ENCODE results near the gene ACSBG1.

Gene ACSBG1

DNA sequence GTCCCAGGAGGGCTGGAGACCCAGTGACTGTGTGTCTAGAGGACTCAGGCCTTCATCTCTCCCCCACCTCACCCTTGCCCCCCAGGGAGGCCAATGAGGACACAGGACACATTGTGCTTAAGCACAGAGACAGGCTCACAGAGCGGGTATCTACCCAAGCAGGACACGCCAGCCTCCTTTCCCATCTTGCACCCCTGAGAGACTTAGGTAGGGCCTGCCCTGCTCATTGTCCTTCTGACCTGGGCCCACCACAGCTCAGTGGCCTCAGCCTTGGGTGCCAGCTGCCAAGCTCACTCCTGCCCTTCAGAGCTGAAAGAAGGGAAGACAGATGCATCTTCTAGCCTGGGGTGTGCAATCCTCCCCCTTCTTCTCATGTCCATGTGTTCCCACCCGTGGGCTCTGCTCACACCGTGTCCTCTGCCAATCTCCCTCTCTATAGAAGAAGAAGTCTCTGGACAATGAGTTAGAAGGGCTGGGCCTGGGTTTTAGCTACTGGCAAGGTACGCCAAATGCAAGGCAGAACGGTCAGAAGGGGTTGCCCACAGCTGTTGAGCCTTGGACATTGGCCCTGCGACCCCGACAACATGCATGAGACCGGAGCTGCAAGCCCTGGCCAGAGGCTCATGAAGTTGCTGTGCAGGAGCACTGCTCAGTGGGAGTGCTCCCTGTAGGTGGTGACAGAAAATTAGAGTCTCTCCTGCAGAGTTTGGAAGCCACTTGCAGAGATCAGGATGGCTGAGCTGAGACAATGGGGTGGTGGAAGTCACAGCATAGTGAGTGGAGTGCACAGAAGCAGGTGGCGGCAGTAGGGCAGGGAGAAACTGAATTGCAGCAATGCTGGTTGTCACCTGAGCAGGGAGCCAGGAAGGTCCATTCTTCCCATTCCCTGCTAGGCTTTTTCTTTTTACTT is 32.8 kb downstream of the ACSBG1 start:
- no peak for DNase-seq

DNA sequence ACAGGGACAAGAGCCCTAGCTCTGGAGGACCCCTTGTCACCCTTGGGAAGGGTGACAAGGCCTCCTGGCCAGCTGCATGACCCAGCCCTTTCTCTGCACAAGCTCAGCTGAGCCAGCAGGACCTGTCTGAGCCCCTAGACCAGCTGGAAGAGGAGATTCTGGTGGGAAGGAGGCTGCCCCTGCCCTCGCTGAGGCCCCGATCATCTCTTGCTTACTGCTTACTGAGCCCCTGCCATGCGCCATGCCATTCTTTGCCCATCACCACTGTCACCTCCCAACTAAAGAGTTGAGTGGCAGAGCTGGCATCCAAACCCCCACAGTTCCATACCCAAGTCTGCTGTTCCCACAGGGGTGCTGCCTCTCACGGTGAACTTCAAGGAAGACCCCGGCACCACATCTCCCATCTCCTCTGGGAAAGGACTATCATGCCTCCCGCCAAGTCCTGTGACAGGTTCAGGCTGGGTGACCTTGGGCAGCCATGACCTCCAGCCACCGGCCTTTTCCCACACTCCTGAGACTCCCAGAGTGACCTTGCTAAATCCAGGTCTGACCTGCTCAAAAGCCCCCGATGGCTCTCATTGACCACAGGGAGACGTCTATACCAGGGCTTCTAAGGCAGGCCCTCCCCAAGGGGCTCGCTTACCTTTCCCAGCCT is 34.0 kb downstream of the ACSBG1 start:
- no peak for DNase-seq

DNA sequence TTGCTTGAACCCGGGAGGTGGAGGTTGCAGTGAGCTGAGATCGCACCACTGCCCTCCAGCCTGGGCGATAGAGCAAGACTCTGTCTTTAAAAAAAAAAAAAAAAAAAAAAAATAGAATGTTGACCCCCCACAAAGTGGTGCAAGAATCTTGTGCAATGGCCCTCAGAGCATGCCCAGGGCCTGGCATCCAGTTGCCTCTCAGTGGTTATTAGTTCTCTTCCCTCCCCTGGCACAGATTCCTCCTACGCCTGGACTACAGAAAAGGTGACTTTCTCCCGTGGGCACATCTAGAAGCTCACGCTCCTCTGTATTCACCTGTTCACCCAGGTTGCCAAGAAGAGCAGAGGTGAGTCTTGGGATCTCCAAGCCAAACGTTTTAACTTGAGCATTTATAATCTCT is 36.7 kb downstream of the ACSBG1 start:
- no peak for DNase-seq

DNA sequence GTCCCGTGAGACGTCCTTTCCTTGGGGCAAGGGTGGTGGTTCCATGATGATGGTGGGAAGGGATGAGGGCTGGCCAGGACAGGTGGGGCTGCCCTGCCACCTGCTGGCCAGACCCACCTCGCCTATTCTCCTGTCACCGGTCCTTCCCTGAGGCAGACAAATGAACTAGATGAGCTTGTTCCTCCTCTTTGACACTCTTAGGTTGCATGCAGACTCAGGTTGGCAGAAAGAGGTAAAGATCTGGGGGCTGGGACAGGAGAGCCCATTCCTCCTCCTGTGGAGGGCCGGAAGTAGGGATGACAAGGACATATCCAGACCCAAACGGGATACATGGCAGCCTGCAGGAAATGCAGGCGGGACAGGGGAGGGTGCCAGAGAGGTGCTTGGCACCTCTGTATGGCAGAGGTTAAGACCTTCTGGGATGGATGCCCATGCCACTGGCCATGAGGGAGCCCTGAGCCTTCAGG is 38.6 kb downstream of the ACSBG1 start:
- DNase-seq, result peak; percentile 51

DNA sequence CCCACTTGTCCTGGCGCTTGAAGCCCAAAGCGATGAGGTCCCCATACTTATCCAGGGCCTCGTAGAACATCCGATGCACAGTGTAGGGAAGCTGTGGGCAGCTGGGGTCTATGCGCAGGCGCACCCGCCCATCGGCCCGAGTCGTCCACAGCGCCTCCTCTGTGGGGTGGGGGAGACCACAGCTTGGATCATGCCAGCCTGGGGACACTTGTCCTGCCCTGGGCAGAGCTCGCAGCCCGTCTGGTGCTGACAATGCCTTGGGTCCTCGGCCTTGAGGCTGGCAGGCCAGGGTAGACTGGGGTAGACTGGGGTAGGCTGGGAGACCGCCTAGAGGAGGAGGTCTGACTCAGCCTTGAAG is 39.8 kb downstream of the ACSBG1 start:
- DNase-seq, result no peak

DNA sequence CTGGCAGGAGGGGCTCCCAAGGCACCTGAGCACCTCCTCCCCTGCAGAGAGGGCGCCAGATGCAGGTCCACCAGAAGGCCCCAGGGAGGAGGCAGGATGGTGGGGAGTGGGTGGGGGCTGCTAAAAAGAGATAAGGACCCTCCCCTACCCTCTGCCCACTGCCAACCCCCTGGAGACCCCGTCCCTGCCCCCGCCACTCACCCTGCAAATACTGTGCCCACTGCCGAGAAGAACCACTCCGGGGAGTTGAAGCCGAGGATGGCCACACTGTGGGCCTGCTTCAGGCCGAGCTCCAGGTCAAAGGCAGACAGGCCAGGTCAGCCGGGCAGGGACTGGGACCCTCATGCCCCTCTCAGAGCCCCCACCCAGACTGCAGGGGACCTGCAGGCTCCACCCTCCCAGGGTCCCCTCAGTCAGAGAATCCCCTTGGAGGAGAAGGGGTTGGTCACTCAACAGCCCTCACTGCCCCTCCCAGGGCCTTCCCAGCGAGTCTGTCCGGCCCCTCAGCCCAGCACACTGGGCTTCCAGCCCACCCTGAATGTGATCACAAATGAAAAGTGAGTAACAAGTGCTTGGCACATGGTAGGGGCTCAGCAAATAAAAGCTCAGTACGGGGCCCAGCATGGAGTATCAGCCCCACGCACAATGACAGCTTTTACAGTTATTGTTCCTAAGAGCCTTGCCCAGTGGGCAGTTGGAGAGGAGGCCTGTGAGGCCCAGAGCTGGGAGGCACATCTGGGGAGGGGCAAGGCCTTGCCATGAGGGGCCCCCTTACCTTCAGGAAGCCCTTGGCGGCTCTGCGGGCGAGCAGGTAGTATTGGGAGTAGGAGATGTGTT is 40.4 kb downstream of the ACSBG1 start:
- no peak for DNase-seq

DNA sequence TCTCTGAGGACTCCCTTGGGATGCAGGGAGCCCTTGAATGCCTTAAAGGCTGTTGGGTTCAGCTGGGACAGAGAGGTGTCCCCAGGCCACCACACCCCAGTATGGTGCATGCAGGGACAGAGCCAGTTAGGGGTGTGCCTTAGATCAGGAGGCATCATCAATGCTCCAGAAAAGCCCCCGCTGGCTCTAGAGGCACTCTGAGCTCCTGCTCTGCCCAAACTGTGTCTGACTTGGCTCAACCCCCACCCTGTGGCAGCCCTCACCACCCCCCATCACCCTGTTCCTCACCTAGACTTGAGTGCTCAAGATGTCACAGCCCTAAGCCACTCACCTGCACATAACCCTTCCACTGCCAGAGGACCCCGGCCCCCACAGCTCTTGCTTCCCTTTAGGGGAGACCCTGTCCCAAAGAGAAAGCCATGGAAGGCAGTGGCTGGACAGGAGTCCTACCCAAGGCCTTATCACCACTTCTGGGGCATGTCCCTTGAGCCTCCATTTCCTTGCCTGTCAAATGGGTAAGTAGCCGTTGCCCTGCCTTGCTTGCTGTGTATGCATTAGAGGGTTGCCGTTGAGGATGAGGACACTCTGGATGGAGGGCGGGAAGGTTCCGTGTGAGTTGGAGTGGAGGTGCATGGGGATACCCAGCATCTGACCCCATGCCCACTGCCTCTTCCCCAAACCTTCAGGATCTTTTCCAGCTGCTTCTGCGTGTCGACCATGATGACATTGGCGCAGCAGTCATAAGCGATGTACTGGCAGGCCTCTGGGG is 41.4 kb downstream of the ACSBG1 start:
- DNase-seq, result no peak

DNA sequence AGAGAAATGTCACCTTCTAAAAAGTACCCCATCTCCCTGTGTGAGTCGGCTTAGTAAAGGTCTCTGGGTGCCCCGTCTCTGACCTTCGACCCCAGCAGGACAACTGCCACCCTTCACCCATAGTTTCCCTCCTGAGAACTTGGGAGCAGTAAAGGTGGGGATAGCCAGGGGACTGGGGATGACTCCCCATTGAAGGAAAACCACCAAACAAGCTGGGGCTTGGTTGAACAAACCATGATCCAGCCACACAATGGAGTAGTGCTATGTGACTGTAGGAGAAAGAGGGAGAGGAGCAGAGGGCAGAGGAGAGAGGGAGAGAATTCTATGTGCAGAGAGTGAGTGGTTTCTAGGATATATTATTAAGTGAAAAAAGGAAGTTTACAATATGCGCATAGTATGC is 51.5 kb downstream of the ACSBG1 start:
- DNase-seq, result no peak

DNA sequence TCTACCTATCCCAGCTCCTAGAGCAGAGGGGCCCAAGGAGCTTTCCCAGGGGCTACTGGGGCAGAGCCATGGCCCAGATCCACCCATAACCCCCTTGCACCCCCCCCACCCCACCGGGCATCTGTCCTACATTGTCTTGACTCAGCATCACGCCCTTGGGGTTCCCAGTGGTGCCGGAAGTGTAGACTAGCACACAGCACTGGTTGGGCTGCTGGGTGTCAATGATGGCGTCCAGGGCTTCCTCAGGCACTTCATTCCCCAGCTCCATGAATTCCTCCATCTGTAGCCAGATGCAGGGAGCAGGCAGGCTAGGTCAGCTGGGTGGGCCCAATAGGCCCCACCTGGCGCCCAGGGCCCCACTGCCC is 52.0 kb downstream of the ACSBG1 start:
- DNase-seq, result no peak

DNA sequence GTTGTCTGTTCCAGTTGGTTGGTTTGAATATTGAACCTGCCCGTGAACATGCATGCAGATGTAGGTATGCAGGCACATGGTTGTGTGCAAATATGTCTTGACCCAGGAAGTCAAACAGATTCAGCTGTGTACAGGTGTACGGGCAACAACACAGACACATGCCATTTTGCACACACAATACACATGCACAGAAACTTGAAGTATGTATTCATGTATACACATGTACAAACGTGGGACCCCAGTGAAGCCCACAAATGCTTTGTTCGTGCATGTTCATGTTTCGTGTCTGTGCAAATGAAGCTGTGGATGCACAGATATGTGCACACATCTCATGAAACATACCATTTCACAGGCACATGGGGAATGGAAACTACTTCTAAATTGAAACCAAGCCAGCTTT is 54.5 kb downstream of the ACSBG1 start:
- DNase-seq, result no peak

DNA sequence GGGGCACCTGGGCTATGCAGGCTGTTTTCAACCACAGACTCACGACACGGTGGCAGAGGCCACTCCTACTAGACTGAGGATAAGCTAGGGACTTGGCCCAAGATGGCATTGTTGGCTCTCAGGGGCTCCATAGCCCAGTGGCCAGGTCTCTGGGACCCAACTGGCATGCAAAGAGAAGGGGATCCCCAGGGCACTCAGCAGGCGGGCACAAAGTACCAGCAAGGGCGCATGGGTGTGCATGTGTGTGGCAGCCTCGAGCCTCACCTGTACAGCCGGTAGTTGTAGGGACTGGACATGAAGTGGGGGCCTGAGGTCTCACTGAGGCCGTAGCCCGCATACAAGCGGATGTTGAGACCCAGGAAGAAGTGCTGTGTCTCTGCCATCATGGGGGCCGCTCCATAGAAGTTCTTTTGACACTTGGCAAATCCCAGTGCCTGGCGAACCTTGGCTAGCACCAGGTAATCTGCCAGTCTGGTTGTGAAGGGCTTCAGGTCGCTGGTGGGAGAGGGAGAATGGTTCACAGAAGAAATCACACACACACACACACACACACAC is 55.0 kb downstream of the ACSBG1 start:
- DNase-seq, result no peak

DNA sequence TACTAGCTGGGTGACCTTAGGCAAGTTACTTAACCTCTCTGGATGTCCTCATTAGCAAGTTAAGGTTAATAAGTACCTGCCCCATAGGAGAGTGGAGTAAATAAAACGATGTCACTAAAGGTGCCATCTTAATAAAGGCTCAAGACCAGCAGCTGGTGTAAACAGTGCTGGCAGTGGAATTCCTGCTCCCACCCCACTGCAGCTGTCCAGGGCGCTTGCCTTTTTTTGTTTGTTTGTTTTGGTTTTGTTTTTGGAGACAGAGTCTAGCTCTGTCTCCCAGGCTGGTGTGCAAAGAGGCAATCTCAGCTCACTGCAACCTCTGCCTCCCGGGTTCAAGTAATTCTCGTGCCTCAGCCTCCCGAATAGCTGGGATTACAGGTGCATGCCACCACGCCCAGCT is 56.3 kb downstream of the ACSBG1 start:
- DNase-seq, result no peak

DNA sequence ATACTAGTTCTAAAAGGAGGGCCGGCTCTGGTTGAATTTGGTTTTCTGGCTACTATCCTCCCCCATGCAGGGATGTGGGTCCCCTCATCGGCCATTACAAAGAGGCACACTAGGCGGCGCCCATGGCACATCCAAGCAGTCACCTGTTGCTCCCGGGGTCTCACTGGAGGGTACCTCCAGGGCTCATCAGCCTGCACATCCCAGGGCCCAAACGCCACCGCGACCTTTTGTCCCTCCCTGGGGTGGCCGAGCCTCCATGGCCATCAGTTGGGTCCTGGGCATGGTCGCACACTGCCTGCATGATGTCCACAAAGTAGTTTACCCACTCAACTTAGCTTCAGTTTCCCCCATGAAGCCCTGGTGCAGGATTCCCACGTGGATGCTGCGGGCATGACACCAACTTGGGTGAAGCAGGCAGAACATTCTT is 56.9 kb downstream of the ACSBG1 start:
- peak; percentile 62 for DNase-seq

DNA sequence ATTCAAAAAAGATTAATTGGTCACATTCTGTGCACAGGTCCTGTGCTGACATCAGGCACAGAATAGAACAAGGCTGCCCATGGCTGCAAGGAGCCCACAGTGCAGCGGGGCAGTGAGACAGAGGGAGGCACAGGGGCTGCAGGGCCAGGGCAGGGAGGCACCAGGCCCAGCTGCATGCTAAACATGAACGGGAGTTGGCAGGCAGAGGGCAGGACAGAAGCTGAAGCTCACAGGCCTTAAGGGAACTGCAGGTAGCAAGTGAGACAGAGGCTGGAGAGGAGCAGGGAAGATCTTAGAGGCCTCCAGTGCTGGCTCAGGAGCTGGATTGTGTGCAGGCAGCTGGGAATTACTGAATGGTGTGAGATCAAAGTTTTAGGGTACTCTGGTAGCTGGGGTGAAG is 59.0 kb downstream of the ACSBG1 start:
- DNase-seq, result no peak

DNA sequence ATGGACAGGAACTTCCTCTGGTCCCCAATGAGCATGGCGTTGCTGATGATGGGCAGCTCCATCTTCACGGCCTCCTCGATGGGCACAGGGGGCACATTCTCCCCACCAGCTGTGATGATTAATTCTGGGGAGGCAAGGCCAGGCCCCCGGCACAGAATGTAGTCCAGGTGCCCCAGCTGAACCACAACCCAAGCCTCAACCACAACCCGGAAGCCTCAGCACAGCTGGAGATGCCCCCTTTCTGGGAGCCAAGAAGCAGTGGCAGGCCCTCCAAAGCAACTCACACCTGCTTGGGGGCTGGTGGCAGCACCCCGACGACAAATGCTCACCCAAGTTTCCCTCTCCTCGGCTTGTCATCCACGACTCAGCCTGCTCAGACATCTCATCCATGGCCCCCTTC is 60.0 kb downstream of the ACSBG1 start:
- DNase-seq, result peak; percentile 30

DNA sequence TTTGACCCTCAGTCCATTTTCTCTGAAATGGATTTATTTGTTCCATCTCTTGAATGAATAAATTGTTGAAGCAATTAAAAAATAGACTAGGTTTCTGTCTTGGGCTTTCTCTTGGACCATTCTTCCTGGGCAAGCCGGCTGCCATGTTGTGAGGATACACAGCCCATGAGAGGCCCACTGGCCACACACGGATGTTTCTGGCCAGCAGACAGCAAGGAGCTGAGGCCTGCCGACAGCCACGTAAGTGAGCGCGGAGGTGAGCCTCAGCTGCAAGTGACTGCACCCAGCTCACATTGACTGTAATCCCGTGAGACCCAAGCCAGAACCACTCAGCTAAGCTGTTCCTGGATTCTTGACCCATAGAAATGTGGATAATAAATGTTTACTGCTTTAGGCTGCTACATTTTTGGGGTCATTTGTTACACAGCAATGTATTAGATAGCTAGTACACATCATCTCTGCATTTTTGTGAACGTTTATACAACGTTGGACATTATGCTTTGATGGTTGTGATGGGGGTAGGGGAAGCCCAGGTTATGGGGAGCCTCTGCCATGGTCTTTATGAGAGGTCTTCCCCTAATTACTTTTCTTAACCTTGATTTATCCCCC is 62.4 kb downstream of the ACSBG1 start:
- no peak for DNase-seq

DNA sequence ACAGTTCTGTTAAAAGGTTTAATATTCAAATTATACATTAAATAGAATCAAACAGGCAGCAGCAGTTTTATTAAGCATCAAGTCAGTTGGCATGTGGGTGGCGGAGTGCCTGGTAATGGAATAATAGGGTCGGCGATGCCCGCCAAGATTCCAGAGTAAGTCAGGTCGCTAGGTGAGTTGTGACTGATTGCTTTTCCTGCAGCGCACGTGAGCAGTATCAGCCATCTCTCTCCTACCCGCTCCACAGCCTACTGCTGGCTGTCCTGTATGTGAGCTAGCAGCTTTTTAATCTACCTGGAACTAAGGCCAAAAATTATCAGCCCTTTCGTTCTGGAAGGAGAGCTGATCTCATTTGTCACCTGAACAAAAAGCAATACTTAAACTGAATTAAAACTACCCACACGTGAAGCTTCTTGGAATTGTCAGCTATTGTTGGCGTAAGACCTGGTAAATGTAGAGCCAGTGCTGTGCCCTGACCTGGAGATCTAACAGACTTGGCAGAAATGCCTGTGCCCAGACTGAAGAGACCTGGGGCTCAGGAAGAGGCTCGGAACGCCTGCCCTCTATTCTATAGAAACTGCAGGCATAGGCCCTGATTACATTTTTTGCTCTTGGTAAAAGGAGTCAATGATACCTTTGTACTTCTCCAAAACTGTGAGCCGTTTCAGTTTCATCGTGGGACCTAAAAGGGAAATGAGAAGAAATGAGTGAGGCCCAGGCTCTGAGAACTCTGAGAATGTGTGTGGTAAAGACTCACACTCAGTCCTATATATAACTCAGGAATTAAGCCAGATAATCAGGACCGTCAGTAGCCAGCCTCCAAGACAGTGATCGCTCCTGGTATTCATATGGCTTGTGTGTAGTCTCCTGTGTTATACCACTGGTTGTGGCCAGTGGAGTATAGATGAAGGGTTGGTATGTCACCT is 63.3 kb downstream of the ACSBG1 start:
- DNase-seq, result no peak

DNA sequence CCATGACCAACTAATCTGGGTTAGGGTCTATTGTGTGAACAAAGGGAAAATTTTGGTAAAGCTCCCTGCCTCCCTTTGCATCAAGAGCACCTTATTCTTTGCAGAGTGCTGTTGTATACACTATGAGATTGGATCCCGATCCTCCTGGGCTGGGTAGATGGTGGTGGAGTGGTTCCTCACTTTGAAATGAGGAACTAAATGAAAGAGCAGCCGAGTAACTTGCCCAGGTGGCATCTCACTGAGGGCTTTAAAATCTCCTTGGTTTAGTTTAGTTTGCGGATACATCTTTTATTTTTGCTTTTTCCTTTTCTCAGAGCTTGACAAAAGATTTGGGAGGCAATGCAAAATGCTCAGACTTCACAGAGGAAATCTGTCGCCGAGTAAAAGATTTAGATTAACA is 65.8 kb downstream of the ACSBG1 start:
- no peak for DNase-seq

DNA sequence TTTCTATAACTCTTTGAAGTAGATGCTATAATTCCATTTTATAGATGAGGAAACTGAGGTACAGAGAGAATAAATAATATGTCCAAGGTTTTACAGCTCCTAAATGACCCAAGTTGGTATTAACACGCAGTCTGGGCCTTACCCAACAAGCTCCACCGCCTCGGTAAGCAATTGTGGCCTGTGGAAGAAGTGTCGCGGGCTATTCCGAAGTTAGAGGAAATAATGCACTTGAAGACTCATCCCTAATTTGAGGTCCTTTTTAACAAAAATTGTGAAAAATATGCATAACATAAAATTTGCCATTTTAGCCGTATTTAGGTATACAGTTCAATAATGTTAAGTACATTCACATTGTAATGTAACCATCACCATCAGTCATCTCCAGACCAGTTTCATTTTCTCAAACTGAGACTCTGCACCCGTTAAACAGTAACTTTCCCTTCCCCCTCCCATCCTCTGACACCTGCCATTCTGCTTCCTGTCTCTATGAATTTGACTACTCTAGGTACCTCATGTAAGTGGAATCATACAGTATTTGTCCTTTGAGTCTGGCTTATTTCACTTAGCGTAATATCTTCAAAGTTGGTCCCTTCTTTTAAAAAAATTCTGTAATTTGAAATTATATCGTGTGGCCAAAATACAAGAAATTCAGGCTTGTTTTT is 67.0 kb downstream of the ACSBG1 start:
- DNase-seq, result peak; percentile 89

DNA sequence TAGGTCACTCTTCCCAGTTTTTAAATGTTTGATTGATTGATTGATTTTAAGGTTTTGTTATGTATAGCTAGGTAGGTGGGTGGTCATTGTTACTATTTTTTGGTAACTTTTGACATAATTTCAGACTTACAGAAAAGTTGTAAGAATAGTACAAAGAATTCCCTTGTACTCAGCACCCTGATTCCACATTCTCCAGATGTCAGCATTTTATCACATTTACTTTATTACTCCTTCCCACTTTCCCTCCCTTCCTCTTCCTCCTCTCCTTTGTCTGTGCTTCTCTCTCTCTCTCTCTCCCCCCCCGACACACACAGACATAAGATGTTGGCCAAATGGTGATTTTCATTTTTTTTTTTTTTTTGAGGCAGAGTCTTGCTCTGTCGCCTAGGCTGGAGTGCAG is 70.4 kb downstream of the ACSBG1 start:
- DNase-seq, result no peak
